ENCODE measurements around the gene TRUB2.

- TF ChIP-seq CTCF (IDR thresholded peaks at IDR 0.05) (no peak), POLR2A (IDR thresholded peaks at IDR 0.05) (no peak)
Measured at GRCh38 chr9:128310461-128310860, 11.8 kb downstream of the TRUB2 start.
